NCI-H460 (cell line): ENCODE results near the gene NLRC5. TPM values are rescaled to one million over a fixed set of nuclear protein-coding genes. Genes with fewer than 3 reads are reported as not detected.
"Not testable (repeated sequence)": the region's sequence is repeated elsewhere in the genome, so short reads cannot be mapped to it uniquely, and the experiment has no call there.

Experiments used
- DNase-seq: peaks from one replicate; pipeline ENCODE4 v3.0.0-alpha.2; 2016; ENCODE audit warnings: low read depth; ENCODE audit errors: extremely low read depth
- total RNA-seq: library from RNA; depleted of rRNA; stranded (reverse); fragments of >200 nt; shearing (Covaris generic); gene quantifications from 2 replicates; pipeline ENCODE4 v1.2.3, GENCODE V29; 2014

Gene NLRC5
- total RNA-seq, 1 experiment from 2014 or later, result 9.8 TPM

- DNase-seq, result no peak
Observed at GRCh38 chr16:57092786-57093411, 103.5 kb downstream of the NLRC5 start.

- no peak for DNase-seq
Observed at GRCh38 chr16:57093666-57094564, 104.6 kb downstream of the NLRC5 start.

GRCh38 chr16:57094911-57095310, 105.6 kb downstream of the NLRC5 start:
- DNase-seq, result no peak

GRCh38 chr16:57096192-57096591, 106.8 kb downstream of the NLRC5 start:
- DNase-seq, result no peak

- no peak for DNase-seq
Observed at GRCh38 chr16:57096793-57097192, 107.4 kb downstream of the NLRC5 start.

- no peak for DNase-seq
Observed at GRCh38 chr16:57098188-57098841, 109.0 kb downstream of the NLRC5 start.

GRCh38 chr16:57099965-57100364, 110.6 kb downstream of the NLRC5 start:
- DNase-seq, result not testable (repeated sequence)

- no peak for DNase-seq
Observed at GRCh38 chr16:57100445-57100844, 111.1 kb downstream of the NLRC5 start.

- DNase-seq, result no peak
Observed at GRCh38 chr16:57102888-57103851, 113.8 kb downstream of the NLRC5 start.

- DNase-seq, result no peak
Observed at GRCh38 chr16:57104706-57105105, 115.3 kb downstream of the NLRC5 start.

GRCh38 chr16:57105184-57105583, 115.8 kb downstream of the NLRC5 start:
- DNase-seq, result no peak

GRCh38 chr16:57106767-57107166, 117.4 kb downstream of the NLRC5 start:
- DNase-seq, result no peak

- no peak for DNase-seq
Observed at GRCh38 chr16:57107321-57107922, 118.1 kb downstream of the NLRC5 start.

GRCh38 chr16:57108432-57108831, 119.1 kb downstream of the NLRC5 start:
- no peak for DNase-seq

GRCh38 chr16:57109259-57110105, 120.1 kb downstream of the NLRC5 start:
- DNase-seq, result not testable (repeated sequence)

- DNase-seq, result no peak
Observed at GRCh38 chr16:57110937-57111336, 121.6 kb downstream of the NLRC5 start.

GRCh38 chr16:57111420-57111819, 122.1 kb downstream of the NLRC5 start:
- no peak for DNase-seq

- DNase-seq, result no peak
Observed at GRCh38 chr16:57112403-57113041, 123.2 kb downstream of the NLRC5 start.
